KMS-11 (cell line): ENCODE measurements around the gene QRICH2.

Experiments
- H2AFZ ChIP-seq: fragments of 200-600 bp; sonication (generic); 2 replicates; pipeline ENCODE4 v1.6.1; 2016; ENCODE audit warnings: antibody characterized with exemption, mixed run types, low read depth
- H3K27ac ChIP-seq: fragments of 200-600 bp; sonication (generic); 2 replicates; pipeline ENCODE4 v1.6.1; 2016; ENCODE audit warnings: mild to moderate bottlenecking, mixed run types
- H3K27me3 ChIP-seq: fragments of 200-600 bp; sonication (generic); 2 replicates; pipeline ENCODE4 v1.6.1; 2017; ENCODE audit warnings: mild to moderate bottlenecking, low read depth, mixed run types, moderate library complexity; ENCODE audit not compliant: insufficient read depth
- H3K36me3 ChIP-seq: fragments of 200-600 bp; sonication (generic); 2 replicates; pipeline ENCODE4 v1.6.1; 2017; ENCODE audit warnings: mild to moderate bottlenecking, mixed run types; ENCODE audit not compliant: insufficient read depth
- H3K4me1 ChIP-seq: fragments of 200-600 bp; sonication (generic); 2 replicates; pipeline ENCODE4 v1.6.1; 2016; ENCODE audit warnings: mild to moderate bottlenecking, low read depth, mixed run types; ENCODE audit not compliant: poor library complexity, severe bottlenecking
- H3K4me2 ChIP-seq: fragments of 200-600 bp; sonication (generic); 2 replicates; pipeline ENCODE4 v1.7.0; 2016; ENCODE audit warnings: mild to moderate bottlenecking, mixed run types
- H3K4me3 ChIP-seq: fragments of 200-600 bp; sonication (generic); IDR thresholded peaks from 2 replicates; pipeline ENCODE4 v1.6.1; 2017; ENCODE audit warnings: low read depth, low read length, mixed read lengths; ENCODE audit not compliant: insufficient read depth
- H3K79me2 ChIP-seq: fragments of 200-600 bp; sonication (generic); 2 replicates; pipeline ENCODE4 v1.6.1; 2016; ENCODE audit warnings: low read depth, mixed run types; ENCODE audit not compliant: insufficient read depth
- H3K9ac ChIP-seq: fragments of 200-600 bp; sonication (generic); 2 replicates; pipeline ENCODE4 v1.6.1; 2016; ENCODE audit warnings: mild to moderate bottlenecking, mixed run types
- H4K20me1 ChIP-seq: fragments of 200-600 bp; sonication (generic); 2 replicates; pipeline ENCODE4 v1.6.1; 2016; ENCODE audit warnings: mild to moderate bottlenecking, mixed run types; ENCODE audit not compliant: insufficient read depth
- CTCF ChIP-seq: fragments of 200-600 bp; sonication (generic); conservative IDR thresholded peaks from 2 replicates; pipeline ENCODE4 v1.6.1; 2017; ENCODE audit warnings: low read depth, mild to moderate bottlenecking, antibody characterized with exemption, low read length, moderate library complexity, mixed read lengths

Gene QRICH2

GRCh38 chr17:76341301-76341700, 33.2 kb upstream of the QRICH2 start:
- Histone ChIP-seq H3K79me2 (no peaks in the 10 kb centered on the region), H4K20me1 (no peaks in the 10 kb centered on the region), H3K27ac (no peak overlapping the region), H2AFZ (no peak overlapping the region), H3K4me3 (no peak overlapping the region), H3K4me1 (peaks cover 16% of the 10 kb centered on the region), H3K9ac (no peak overlapping the region), H3K4me2 (no peak overlapping the region), H3K27me3 (no peaks in the 10 kb centered on the region), H3K36me3 (no peaks in the 10 kb centered on the region)
- no peak for TF ChIP-seq CTCF

- Histone ChIP-seq H3K79me2 (no peaks in the 10 kb centered on the region), H3K27ac (no peak overlapping the region), H2AFZ (no peak overlapping the region), H3K9ac (no peak overlapping the region), H3K4me1 (peaks cover 7% of the 10 kb centered on the region), H3K36me3 (no peaks in the 10 kb centered on the region), H4K20me1 (no peaks in the 10 kb centered on the region), H3K4me2 (no peak overlapping the region), H3K27me3 (no peaks in the 10 kb centered on the region), H3K4me3 (no peak overlapping the region)
- TF ChIP-seq CTCF, result no peak
These were observed 29.3 kb upstream of the QRICH2 start for GRCh38 chr17:76337413-76337777.

- H3K4me1 ChIP-seq, result peaks cover 7% of the 10 kb centered on the region
- H3K4me3 ChIP-seq, result no peak overlapping the region
- no peak overlapping the region for H2AFZ ChIP-seq
- no peaks in the 10 kb centered on the region for H3K27me3 ChIP-seq
- no peaks in the 10 kb centered on the region for H3K79me2 ChIP-seq
- H3K36me3 ChIP-seq, result no peaks in the 10 kb centered on the region
- H3K4me2 ChIP-seq, result no peak overlapping the region
- no peak for TF ChIP-seq CTCF
- no peak overlapping the region for H3K9ac ChIP-seq
- H3K27ac ChIP-seq, result no peak overlapping the region
- no peaks in the 10 kb centered on the region for H4K20me1 ChIP-seq
These were observed 28.8 kb upstream of the QRICH2 start for GRCh38 chr17:76336756-76337412.

- Histone ChIP-seq H3K4me1 (peaks cover 7% of the 10 kb centered on the region), H3K36me3 (no peaks in the 10 kb centered on the region), H3K27me3 (no peaks in the 10 kb centered on the region), H3K27ac (no peak overlapping the region), H2AFZ (no peak overlapping the region), H3K79me2 (no peaks in the 10 kb centered on the region), H3K4me2 (no peak overlapping the region), H3K4me3 (no peak overlapping the region), H3K9ac (no peak overlapping the region), H4K20me1 (no peaks in the 10 kb centered on the region)
- no peak for TF ChIP-seq CTCF
These were observed 27.8 kb upstream of the QRICH2 start for GRCh38 chr17:76335716-76336381.
